Ectodermal cell (in vitro differentiated cells): ENCODE data around the gene CLRN3.

ENCODE experiments used
- H3K27ac ChIP-seq: 2 replicates; pipeline ENCODE4 v1.7.0; 2013; ENCODE audit warnings: mild to moderate bottlenecking, low read depth, low read length; ENCODE audit not compliant: insufficient read depth, poor library complexity, severe bottlenecking
- H3K27me3 ChIP-seq: 2 replicates; pipeline ENCODE4 v1.7.0; 2013; ENCODE audit warnings: mild to moderate bottlenecking, low read length; ENCODE audit not compliant: insufficient read depth, control insufficient read depth, poor library complexity, severe bottlenecking
- H3K36me3 ChIP-seq: one replicate; pipeline ENCODE4 v1.7.0; 2013; ENCODE audit warnings: low read length; ENCODE audit not compliant: control insufficient read depth, insufficient read depth
- H3K4me1 ChIP-seq: one replicate; pipeline ENCODE4 v1.7.0; 2013; ENCODE audit warnings: low read length; ENCODE audit not compliant: control insufficient read depth, insufficient read depth
- H3K4me3 ChIP-seq: 2 replicates; pipeline ENCODE4 v1.7.0; 2013; ENCODE audit warnings: low read depth, low read length, control low read depth; ENCODE audit not compliant: insufficient read depth
- H3K9me3 ChIP-seq: 2 replicates; pipeline ENCODE4 v1.7.0; 2013; ENCODE audit warnings: mild to moderate bottlenecking, low read length, moderate library complexity; ENCODE audit not compliant: control insufficient read depth
- WGBS, 2 experiments: methylation state at CpG; one replicate each; pipeline ENCODE4 v1.1.7; 2013; ENCODE audit warnings: missing lambda C conversion rate in 2 of 2; 5-methylcytosine and 5-hydroxymethylcytosine counted together

CLRN3 gene

DNA sequence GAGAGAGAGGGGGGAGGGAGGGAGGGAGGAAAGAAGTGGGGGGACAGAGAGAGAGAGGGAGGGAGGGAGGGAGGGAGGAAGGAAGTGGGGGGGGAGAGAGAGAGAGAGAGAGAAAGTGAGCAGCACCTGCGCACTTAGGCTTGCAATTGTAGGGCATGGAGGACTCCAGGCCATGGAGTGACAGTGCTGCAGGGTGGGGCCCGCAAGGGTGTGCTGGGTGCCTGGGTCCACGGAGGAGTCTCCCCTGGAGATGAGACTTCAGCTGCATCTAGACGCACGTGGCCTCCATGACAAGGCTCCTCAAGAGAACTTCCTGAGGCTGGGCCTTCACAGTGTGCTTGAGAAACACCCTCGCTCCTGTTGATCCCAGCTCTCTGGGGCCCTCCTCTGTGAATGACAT lies 44.5 kb downstream of the CLRN3 start:
- H3K36me3 ChIP-seq = no peaks in the 10 kb centered on the region
- H3K9me3 ChIP-seq = no peaks in the 10 kb centered on the region
- WGBS, 2 experiments = 92 to 93% methylated on average over 6 of the region's 6 CpGs
- H3K27ac ChIP-seq = no peak overlapping the region
- H3K27me3 ChIP-seq = peaks cover 36% of the 10 kb centered on the region
- H3K4me3 ChIP-seq = no peak overlapping the region
- peaks cover 16% of the 10 kb centered on the region for H3K4me1 ChIP-seq

DNA sequence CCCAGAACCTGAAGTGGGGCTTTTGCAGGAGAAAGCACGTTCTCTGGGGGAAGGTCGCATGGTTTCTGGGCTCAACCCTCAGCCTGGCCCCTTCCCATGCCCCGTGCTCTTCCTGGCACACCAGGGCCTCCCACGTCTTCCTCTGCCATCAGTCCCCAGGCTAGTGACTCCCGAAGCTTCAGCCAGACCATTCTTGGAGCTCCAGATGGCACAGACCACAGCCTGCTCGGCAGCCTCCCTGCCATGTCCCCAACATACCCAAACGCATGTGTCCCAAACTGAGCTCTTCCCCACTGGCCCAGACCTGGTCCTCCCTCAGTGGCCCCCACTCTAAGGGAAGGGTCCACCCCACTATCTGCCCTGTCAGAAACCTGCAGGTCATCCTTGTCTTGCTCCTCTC lies 47.0 kb downstream of the CLRN3 start:
- no peak overlapping the region for H3K27ac ChIP-seq
- 91% methylated on average over 7 of the region's 7 CpGs for WGBS, 2 experiments
- no peaks in the 10 kb centered on the region for H3K36me3 ChIP-seq
- no peaks in the 10 kb centered on the region for H3K9me3 ChIP-seq
- peaks cover 26% of the 10 kb centered on the region for H3K27me3 ChIP-seq
- H3K4me3 ChIP-seq = no peak overlapping the region
- peaks cover 5% of the 10 kb centered on the region for H3K4me1 ChIP-seq

DNA sequence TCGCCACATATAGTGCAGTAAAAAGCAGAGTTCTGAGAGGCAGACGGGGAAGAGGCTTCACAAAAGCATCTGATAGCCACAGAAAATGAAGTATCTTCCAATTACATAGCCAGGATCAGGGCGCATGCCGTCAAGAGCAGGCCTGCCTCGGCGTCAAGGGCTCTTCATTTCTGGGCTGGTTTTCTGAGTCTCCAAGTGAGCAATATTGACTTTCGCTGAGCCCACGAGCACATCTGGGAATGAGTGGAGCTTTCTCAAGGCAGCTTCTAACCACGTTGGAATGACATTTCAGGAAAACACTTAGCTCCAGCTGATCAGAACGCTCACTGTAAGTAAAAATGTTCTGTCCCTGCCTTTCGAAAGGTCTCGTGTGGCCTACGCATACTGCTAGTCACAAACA lies 51.9 kb downstream of the CLRN3 start:
- H3K4me1 ChIP-seq = no peaks in the 10 kb centered on the region
- H3K4me3 ChIP-seq = no peak overlapping the region
- no peaks in the 10 kb centered on the region for H3K9me3 ChIP-seq
- no peak overlapping the region for H3K27ac ChIP-seq
- H3K27me3 ChIP-seq = peaks cover 12% of the 10 kb centered on the region
- WGBS, 2 experiments = 92 to 95% methylated on average over 13 of the region's 13 CpGs
- H3K36me3 ChIP-seq = no peaks in the 10 kb centered on the region

DNA sequence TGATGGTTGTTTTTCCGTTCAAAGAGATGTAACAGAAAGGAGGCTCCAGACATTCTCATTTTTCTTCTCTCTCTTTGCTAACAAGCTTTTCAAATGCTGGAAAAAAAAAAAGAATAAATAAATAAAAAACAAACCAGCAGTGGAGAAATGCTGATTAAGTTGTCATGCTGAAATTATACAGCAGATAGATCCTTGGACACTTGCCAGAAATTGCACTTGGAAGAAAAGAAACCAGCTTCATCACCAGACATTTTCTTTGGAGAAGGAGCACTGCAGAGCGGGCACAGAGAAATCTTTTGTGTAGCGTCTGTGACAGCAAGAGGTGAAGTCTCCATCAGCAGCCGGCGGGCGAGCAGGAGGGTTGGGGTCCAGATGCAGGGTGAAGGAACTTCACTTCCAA lies 55.8 kb downstream of the CLRN3 start:
- Histone ChIP-seq H3K27me3 (no peaks in the 10 kb centered on the region), H3K4me3 (no peak overlapping the region), H3K4me1 (no peaks in the 10 kb centered on the region), H3K36me3 (no peaks in the 10 kb centered on the region), H3K9me3 (no peaks in the 10 kb centered on the region), H3K27ac (no peak overlapping the region)
- 95 to 97% methylated on average over 5 to 6 of the region's 6 CpGs for WGBS, 2 experiments

DNA sequence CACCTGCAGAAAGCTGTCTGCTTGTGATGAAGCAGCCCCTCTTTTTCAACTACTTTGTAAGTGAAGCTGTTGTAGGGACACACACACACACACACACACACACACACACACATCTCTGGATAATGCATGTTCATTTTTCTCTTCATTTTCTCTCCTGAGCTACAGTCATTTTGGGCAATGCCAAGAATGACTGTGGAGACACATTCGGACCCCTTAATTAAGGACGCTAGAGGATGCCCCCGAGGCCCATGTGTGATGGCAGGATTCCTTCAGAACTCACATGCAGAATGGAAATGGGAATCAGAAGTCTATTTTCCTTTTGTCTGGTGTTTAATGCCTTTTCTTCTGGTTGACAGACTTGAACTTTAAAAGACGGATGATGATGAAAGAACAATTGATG lies 56.6 kb downstream of the CLRN3 start:
- no peaks in the 10 kb centered on the region for H3K4me1 ChIP-seq
- no peak overlapping the region for H3K27ac ChIP-seq
- no peaks in the 10 kb centered on the region for H3K9me3 ChIP-seq
- WGBS, 2 experiments = 90 to 96% methylated on average over 4 of the region's 4 CpGs
- H3K4me3 ChIP-seq = no peak overlapping the region
- no peaks in the 10 kb centered on the region for H3K27me3 ChIP-seq
- H3K36me3 ChIP-seq = no peaks in the 10 kb centered on the region

DNA sequence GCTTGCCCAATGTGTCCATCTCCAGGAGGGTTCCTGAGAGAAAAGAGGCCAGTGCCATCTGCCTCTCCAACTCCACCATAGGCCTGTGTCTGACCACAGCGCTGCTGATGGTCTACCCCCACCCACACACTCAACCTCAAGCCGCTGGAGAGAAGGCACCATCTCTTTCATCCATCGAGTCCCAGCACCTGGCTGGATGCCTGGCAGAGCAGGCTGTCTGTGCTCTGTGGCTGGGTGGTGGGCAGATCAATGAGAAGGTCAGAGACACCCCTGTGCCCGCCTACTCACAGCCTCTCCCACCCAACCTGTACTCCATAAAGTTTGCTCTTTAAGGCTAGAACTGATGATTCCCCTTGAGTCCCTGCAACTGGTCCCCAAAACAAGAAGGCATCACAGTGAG lies 58.0 kb downstream of the CLRN3 start:
- Histone ChIP-seq H3K36me3 (no peaks in the 10 kb centered on the region), H3K4me3 (no peak overlapping the region), H3K27me3 (no peaks in the 10 kb centered on the region), H3K4me1 (no peaks in the 10 kb centered on the region), H3K27ac (no peak overlapping the region), H3K9me3 (no peaks in the 10 kb centered on the region)
- 88 to 97% methylated on average over 3 to 4 of the region's 4 CpGs for WGBS, 2 experiments

DNA sequence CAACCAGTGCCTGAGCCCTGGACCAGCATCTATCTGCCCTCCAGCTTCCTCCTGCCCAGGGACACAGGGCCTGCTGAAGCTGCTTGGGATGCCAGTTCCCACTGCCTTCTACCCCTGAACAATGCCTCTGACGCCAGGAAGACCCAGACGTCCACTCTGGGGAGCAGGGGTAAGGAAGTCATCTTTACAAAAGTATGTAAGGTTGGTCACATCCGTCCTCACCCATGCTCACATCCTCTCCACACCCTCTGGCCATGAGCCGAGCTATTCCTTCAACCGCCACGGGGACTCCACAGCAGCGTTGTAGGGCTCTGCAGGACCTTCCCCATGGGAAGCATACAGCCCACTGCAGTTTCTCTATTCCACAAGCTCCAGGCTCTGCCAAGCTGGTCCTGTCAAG lies 58.5 kb downstream of the CLRN3 start:
- no peaks in the 10 kb centered on the region for H3K9me3 ChIP-seq
- H3K36me3 ChIP-seq = no peaks in the 10 kb centered on the region
- no peaks in the 10 kb centered on the region for H3K4me1 ChIP-seq
- H3K4me3 ChIP-seq = no peak overlapping the region
- whole genome bisulfite sequencing, 2 experiments = 93 to 94% methylated on average over 7 of the region's 7 CpGs
- H3K27me3 ChIP-seq = no peaks in the 10 kb centered on the region
- no peak overlapping the region for H3K27ac ChIP-seq

DNA sequence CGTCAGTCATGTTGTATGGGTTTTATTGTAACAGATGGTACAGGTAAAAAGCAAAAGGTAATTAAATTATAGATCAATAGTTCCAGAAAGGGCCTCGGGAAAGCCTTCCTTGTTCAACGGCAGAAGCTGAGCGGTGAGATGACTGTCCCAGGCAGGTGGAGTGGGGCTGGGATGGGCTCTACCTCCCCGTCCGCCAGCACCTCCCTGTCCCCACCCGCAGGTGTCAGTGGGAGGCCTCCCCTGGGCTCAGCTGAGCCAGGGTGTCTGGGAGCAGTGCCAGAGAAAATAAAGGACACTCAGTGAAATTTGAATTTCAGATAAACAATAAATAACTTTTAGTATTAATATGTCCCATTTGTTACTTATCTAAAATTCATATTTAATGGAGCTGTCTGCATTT lies 58.9 kb downstream of the CLRN3 start:
- WGBS, 2 experiments = 90 to 96% methylated on average over 7 of the region's 7 CpGs
- no peaks in the 10 kb centered on the region for H3K36me3 ChIP-seq
- H3K27ac ChIP-seq = no peak overlapping the region
- H3K4me3 ChIP-seq = no peak overlapping the region
- no peaks in the 10 kb centered on the region for H3K9me3 ChIP-seq
- no peaks in the 10 kb centered on the region for H3K27me3 ChIP-seq
- no peaks in the 10 kb centered on the region for H3K4me1 ChIP-seq

DNA sequence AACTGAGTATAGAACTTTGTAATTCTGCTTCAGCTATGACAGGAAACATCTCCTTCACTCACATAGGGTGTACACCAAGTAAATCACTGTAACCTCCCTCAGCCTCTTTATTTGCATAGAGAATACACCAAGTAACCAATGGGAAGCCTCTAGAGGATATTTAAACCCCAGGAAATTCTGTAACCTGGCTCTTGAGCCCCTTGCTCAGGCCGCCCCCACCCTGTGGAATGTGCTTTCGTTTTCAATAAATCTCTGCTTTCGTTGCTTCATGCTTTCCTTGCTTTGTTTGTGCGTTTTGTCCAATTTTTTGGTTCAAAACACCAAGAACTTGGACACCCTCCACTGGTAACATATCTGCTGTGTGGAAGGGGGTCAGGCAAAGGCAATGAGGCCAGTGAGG lies 60.2 kb downstream of the CLRN3 start:
- Histone ChIP-seq H3K4me1 (no peaks in the 10 kb centered on the region), H3K4me3 (no peak overlapping the region), H3K27me3 (no peaks in the 10 kb centered on the region), H3K27ac (no peak overlapping the region), H3K36me3 (no peaks in the 10 kb centered on the region), H3K9me3 (no peaks in the 10 kb centered on the region)
- WGBS, 2 experiments = 83 to 86% methylated on average over 4 of the region's 4 CpGs

DNA sequence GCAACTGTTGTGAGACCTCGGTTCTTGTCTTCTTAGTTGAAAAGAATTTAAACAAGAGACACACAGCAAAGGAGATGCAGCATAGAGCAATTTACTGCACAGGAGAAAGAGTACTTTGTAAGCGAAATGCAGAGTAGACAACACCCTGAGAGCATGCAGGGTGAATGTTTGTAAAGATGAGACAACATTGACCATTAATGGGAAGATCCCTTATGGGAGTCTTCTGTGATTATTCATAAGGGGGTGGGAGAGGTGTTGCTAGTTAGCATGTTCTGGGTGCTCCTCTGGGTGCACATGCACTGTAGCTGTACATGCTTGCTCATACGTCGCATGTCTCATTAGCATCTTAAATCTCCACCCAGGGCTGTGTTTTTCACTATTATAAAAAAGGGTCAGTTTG lies 62.3 kb downstream of the CLRN3 start:
- H3K4me3 ChIP-seq = no peak overlapping the region
- H3K4me1 ChIP-seq = peaks cover 11% of the 10 kb centered on the region
- no peaks in the 10 kb centered on the region for H3K9me3 ChIP-seq
- H3K27ac ChIP-seq = no peak overlapping the region
- no peaks in the 10 kb centered on the region for H3K27me3 ChIP-seq
- 97% methylated on average over 3 to 4 of the region's 4 CpGs for WGBS, 2 experiments
- no peaks in the 10 kb centered on the region for H3K36me3 ChIP-seq
